GM21528 (cell line): ENCODE results near the gene RBMS3.
"Not testable (repeated sequence)": the region's sequence is repeated elsewhere in the genome, so short reads cannot be mapped to it uniquely, and the experiment has no call there.

ENCODE experiments used
- ATAC-seq: cut with Tn5 transposase; IDR thresholded peaks from one replicate; pipeline ENCODE4 v1.9.1; 2021; ENCODE audit warnings: mild to moderate bottlenecking, moderate library complexity; ENCODE audit not compliant: unreplicated experiment, low FRiP score

RBMS3 gene

DNA sequence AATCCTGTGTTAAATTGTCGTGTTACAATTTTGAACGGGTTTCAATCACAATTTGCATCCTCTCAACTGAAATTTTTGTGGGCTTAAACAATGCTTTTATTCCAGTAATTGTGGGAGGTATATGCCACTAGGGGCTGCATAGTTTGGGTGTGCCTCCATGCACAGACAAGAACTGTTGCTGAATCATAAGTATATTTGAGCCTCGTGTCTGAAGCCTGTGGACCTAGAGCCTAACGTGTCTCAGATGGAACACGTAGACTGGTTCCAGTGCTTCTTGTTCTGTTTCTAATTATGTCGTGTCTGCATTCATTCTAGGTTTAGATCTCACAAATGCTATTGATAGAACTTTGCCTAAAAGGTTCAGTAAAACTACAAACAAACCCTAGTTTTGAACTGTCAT lies 363.4 kb downstream of the RBMS3 start:
- ATAC-seq = no peak

DNA sequence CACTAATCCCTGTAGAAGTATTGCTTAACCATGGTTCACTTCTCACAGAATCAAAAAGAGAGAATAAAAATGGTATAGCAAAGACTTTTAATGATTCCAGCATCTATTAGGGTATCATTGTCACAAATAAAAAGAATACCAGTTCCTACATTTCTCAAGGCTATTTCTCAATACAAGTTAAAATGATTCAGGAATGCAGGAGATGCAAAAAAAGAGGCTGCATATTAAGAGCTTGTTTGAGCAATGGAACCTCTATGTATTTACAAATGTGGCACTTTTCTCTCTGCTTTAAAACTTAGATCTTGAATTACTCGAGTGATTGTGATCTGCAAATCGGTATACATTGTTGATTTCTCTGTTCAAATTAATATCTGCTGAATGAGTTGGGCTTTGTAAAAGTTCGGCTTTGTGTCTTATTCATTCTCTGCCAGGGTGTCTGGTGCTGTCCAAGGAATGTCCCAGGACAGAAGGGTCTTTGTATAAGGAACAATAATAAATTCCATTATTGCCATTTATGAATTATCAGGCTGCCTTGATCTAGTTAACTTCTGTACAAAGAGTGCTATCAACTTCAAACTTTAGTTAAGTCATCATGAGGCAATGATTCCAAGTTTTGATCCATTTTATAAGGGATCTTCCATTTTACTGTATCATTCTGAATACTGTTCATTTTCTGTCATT lies 364.2 kb downstream of the RBMS3 start:
- no peak for ATAC-seq

DNA sequence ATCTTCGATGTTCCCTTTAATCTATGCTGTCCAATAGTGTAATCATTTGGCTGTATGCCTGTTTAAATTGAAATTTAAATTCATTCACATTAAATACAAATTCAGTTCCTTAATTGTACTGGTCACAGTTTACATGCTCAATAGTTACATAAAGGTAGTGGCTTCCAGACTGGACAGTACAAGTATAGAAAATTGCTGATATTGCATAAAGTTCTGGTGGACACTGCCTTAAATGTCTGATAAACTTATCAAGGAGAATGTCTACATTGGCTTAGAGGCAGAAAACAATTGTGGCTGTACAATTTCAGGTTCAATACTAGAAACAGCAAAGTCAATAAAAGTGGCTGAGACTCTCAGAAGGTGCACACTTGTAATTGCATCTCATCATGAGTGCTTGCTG lies 365.2 kb downstream of the RBMS3 start:
- no peak for ATAC-seq

DNA sequence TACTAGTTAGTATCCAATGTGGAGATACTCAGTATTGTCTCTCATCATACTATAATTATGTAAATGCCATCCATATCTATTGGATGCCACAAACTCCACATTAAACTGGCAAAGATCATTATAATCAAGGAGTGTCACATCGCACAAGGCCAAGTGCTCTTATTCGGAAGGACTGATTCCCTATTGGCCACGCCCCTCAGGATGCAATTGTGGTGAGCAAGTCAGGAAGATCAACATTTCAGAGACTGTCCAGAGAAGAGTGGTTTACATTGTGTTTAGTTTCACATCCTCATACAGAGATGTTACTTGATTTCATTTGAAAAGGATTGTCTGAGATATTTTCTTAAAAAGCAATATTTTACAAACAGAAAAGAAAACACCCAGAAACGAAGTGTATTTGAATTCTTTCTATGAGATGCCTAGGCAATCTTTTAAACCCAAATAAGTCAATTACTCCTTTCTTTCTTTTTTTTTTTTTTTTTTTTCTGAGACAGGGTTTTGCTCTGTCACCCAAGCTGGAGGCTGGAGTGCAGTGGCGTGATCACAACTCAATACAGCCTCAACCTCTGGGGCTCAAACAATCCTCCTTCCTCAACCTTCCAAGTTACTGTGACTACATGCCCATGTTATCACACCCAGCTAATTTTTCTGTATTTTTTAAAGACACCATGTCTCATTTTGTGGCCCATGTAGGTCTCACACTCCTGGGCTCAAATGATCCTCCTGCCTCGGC lies 369.1 kb downstream of the RBMS3 start:
- peak; percentile 82 for ATAC-seq

DNA sequence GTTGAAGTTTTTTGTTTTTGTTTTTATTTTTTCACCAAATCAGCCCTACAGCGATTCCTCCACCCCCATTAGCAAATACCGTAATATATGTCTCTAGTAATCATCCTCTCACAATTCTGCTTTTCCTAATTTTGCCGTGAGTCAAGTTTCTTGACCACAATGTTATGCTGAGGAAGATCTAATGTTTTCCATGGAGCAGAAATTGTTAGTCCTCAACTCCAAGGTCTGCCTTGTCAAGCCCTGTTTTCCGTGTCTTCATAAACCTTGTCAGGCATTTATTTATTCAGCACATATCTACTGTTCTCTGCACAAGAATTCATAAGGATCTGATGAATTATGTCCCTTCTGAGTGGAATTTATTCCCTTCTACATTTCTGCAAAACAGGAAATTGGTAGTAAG lies 372.8 kb downstream of the RBMS3 start:
- no peak for ATAC-seq

DNA sequence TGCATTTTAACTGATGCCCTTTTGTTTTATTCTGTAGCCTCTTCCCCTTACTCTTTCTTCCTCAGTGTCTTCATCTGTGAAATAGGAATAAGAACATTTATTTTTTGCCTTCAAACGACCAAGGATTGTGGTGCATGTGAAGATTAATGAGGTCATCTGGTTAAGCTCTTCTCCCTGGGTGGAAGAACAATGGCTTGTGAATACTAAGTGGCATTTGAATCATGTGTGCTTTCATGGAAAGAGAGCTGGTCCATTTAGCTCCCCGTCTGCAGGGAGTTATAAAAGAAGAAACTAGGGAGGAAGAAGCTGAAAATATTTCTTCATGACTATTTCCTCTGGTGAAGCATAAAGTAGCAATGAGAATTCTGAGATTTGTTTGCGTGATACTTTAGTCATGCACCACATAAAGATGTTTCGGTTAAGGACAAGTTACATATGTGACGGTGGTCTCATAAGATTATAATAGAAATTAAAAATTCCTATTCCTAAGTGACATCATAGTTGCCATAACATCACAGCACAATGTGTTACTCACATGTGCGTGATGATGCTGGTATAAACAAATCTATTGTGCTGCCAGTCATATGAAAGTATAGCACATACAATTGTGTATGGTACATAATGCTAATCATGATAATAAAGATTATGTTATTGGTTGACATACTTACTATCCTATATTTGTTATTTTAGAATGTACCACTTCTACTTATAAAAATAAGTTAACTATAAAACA lies 374.3 kb downstream of the RBMS3 start:
- ATAC-seq = no peak

DNA sequence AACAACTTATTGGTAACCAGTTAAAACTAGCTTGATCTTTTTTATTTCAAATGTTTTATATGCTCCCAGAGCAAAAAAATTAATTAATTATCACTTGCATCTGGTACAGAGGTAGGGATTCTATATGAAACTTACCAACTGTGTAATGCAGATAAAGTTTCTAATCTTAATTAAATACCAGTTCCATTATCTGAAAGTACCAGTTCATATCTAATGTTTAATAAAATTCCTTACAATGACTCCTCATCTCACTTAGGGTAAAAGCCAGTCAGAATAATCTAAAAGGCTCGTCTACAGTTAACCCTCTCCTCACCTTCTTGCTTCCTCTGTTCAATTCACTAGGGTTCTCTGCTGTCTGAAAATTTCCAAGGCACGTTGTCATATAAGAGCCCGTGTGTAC lies 384.8 kb downstream of the RBMS3 start:
- no peak for ATAC-seq

DNA sequence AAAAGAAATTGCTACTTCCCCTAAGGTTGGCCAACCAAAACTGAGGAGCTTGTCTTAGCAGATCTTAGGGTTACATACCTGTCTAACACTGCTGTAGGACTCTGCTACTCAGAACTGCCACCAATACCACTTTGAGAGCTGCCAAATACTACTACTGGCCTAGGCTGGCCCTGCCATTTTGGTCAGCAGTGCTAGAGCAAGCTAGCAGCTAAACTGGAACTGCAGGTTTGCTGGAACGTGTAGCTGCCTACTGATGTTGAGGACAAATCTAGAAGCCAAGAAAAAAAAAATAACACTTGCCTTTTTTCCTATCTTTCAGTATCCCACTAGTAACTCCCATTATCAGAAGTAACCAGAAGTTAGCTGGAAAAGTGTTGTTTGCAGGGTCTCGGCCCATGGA lies 387.4 kb downstream of the RBMS3 start:
- ATAC-seq = no peak

DNA sequence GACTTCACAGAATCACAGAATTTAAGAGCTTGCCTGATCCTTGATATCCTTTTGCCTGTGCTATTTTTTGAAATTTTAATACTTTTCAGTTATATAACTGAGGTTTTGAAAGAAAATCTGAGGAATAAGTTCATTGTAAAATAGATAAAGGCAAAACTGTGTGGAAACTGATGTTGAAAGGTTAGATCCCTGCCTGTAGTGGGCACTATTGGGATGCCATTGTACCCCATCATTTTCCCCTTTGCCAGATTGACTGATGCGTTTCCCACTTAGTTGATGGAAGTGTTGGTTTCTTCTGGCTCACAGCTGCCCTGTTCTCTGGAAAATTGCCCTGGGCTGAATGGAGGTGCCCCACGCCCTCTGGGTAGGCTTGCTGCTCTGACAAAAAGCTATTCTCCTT lies 387.9 kb downstream of the RBMS3 start:
- no peak for ATAC-seq

DNA sequence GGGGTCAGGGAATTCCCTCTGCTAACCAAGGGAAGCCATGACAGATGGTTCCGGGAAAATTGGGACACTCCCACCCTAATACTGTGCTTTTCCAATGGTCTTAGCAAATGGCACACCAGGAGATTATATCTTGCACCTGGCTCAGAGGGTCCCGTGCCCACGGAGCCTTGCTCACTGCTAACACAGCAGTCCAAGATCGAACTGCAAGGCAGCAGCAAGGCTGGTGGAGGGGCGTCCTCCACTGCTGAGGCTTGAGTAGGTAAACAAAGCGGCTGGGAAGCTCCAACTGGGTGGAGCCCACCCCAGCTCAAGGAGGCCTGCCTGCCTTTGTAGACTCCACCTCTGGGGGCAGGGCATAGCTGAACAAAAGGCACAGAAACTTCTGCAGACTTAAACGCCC lies 389.6 kb downstream of the RBMS3 start:
- ATAC-seq = not testable (repeated sequence)

DNA sequence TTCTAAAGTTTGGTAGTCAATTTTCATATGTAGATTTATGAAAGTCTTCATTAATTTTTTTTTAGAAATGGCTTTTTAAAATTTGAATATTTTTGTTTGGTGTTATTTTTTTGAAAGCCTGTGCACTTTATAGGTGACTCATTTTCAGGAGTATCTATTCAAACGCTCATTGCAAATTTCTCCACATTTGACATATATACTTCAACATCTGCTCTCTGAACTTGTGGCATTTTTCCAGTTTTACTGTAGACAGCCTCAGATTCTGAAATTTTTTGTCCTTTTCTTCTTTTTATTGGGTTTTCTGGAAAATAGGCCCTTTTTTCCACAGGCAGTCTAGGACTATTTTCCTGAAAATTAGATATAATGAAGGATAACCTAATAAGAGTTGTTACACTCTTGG lies 396.6 kb downstream of the RBMS3 start:
- no peak for ATAC-seq

DNA sequence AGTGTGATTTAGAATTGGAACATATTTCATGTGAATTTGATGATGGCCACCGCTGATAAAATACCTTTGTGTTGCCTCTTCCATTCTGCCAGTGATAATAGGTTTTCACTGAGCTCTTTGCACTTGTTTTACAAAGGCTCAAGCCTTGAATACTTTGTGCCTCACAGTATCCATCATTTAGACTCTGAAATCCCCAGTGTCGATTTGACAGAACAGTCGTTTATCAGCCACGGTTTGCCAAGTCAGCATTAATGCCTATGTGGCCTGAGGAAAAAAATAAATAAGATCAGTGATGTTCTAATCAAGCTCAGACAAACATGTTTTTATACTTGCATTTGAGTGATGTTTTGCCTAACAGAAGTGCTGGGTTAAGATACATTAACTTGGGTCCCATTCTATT lies 399.1 kb downstream of the RBMS3 start:
- ATAC-seq = no peak

DNA sequence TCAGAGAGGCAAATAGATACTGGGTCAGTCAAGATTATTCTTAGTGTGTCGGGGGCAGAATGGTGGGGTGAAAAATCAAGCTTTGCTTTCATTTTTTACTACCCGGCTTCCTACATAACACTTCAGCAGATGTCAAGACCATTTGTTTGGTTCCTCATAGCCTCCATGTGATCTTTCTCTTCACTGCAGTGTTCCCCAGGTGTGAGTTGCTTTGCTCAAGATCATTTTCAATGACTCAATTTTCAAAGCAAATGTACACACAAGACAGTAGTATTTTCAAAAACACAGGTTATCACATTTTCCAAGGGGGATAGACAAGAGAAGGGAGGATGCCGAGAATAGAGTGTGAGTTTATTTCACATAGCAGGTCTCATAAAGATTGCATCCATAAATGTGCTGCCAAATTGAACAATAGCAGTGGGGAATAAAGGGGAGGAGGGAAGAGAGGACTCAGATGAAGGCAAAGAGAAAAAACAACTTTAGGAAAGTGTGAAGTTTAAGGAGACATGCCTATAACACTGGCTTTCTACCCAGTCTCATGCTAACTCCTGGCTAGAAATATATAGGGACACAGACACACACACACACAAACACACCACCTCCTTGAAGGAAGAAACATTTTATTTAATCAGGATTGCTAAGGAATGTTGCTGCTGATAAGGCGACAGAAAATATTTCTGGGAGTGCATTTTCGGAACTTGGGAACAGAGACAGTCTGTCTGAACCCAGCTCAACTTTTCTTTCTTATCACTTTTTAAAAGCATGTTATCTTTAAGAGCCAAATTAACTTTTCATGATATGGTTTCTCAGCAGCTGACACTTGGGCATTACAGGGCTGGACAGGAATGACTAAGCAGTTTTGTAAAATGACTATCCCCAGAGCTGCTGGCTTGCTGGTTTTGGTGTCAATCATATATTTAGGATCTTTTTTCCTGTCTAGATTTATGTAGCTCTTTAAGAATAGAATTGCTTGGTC lies 402.4 kb downstream of the RBMS3 start:
- no peak for ATAC-seq

DNA sequence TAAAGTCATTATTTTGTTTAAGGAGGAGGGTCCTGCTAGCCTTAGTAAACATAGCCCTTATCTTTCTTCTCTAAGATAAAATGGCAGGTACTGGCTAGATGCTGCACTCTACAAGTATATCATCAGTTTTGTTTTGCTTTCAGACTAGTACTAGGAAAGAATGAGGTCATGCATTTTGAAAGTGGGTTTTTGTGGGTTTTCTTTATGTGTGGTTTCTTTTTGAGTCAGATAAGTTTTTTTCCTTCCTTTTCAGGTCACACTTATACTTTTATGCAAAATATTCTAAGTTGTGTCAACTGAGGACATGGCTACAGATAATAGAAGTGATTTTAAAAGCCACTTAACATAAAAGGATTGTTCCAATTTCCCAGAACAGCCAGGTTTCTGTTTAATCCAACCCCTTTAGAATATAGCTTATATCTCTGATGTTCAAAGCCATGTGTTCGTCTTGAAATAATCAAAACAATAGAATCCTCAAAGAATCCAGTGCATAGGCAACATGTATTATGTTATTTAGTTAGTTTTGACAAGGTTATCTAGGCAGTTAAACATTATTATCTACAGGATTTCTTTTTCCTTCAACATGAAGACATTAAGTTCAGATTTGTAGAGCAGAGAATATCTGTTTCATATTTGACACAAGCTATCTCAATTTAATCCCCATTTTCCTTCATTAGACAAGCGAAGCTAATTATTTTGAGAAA lies 406.2 kb downstream of the RBMS3 start:
- peak; percentile 98 for ATAC-seq

DNA sequence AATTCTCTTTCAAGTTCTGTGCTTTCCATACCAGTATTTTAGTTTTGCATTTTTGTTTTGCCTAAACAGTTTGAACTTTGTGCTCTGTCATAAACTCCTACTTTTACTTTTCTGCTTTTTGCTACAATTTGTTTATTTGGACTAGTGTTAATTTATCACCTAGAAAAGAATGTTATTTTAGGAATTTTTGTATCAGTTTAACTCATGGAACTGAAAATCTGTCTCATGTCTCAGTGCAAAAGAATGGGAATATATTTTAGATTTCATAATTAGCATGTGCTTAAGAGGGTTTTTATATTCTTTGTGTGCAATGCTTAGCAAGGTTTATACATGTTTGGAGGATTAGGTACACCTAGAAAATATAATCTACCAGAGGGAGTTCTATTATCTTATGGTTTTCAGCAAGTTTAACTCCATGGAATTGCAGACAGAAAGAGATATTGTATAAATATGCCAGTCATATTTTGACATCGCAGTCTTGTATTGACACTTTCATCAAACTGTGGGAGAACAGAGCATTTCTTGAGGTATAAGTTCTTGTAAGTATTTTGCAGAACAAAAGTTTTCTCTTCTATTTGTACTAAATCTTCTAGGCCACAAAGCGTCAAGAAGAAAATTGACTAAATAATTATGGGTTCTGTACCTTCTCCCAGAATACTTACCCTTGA lies 409.9 kb downstream of the RBMS3 start:
- ATAC-seq = no peak

DNA sequence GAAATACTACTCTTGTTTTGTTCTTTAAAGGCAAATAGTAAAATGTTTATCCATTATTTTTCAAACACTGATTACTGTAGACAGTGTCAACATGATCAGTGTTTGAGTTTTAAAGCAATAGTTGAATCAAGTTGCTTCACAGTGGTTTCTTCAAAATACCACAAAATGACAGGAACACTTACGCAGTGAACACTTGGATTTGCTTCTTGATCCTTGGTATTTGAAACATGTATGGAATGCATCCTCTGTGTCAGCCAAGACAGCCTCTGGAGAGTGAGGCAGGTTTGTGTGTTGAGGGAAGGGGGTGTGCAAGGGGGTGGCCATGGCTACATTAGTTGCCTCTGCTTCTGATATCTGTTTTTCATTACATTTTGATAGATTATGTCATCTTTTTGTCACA lies 413.0 kb downstream of the RBMS3 start:
- no peak for ATAC-seq

DNA sequence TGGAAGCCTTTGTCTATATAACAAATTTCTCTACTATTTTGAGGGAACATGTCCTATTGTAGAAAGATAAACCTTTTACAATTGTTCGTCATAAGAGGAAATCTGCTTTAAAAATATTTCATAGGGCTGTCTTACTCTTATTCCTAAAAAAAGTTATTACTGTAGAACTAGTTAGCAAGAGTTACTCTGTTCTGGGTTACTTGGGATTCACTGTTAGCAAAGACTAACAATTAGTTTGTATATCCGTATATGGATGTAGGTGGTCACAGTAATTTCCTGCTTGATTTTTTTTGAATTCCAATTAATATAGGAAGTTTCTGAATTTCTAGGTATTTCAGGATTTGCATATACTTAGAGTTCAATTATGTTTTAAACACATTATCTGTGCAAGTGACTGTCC lies 413.5 kb downstream of the RBMS3 start:
- no peak for ATAC-seq

DNA sequence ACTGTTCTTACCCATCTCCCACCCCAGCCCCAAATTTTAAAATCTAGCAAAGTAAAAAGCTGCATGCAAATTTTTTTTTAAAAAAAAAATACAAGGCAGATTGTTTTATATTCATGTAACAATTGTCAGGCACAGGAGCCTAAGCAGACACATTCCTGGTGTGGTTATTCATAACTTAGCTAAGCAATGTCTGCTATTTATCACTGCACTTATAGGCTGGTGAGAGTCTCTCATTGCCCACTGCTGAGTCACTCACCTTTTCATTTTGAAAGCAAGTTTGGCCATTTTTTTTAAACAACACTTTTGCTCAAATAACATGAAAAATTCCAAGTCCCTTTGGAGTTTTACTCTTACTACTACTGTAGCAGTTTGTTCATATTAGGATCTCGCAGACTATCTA lies 413.9 kb downstream of the RBMS3 start:
- ATAC-seq = no peak

DNA sequence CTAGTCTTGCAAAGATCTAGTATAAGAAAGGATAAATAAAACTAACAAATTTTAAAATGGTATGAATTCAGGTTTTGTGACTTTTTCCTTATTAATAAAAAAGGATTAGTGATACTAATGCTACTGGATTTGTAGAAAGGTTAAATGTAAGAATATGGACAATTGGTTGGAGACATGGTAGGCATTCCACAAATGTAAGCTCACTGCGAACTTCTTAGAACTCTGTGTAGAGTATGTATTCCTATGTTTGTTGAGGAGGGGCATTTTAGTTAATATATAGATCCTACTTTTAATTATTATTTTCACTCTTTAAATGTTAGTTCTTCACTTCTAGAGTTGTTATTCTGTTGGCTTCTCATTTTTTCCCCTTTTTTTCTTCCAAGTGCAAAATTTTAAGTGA lies 414.3 kb downstream of the RBMS3 start:
- ATAC-seq = no peak
